Measurements from ENCODE around the gene DHRS3.

Gene DHRS3

DNA sequence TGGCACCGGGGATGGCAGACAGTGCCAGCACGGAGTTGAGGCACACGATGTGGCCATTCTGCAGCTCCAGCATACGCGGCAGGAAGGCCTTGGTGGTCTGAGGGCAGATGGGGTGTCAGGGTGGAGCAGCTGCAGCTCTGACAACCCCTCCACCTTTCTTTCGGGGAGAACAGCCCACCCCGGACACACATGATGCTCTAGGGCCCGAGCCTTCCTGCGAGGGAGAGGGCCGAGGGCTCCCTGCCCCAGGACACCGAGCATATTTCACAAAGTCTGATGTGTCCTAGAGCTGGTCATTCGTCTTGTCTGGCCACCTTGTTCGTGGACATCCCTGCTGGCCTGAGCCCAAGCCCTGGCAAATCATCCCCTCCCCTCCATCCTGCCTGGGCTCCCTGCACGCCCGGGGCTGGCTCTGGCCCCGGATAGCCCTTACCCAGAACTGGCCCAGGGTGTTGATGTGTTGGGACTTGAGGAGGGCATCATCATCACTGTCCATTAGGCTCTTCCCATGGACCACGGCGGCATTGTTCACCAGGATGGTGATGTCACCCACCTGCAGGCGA, 39.1 kb downstream of the DHRS3 start:
- H3K4me3 ChIP-seq (ENCODE audit: low read depth, low read length): no peak overlapping the region
- DNase-seq (ENCODE audit: low read depth): no peak
- no peak for TF ChIP-seq CTCF (IDR thresholded peaks at IDR 0.05; ENCODE audit: control insufficient read depth, extremely low read depth, insufficient read depth)

DNA sequence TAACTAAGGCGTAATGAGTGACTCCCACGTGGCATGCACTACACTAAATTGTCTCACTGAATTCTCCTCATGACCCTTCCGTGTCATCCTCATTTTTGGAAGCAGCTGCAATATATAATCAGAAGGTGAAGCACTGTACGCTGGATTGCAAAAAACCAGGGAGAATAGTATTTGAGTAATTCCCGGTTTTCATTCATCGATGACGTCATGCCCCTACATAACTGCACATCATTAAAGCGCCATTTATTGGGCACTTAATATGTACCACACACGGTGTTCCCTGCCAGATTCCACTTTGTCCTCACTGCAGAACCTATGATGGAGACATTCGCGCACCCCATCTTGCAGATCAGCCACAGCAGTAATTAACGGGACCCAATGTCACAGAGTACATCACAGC, 41.0 kb downstream of the DHRS3 start:
- no peak for TF ChIP-seq CTCF (IDR thresholded peaks at IDR 0.05; ENCODE audit: control insufficient read depth, extremely low read depth, insufficient read depth)
- DNase-seq (ENCODE audit: low read depth): no peak
- no peak overlapping the region for H3K4me3 ChIP-seq (ENCODE audit: low read depth, low read length)

DNA sequence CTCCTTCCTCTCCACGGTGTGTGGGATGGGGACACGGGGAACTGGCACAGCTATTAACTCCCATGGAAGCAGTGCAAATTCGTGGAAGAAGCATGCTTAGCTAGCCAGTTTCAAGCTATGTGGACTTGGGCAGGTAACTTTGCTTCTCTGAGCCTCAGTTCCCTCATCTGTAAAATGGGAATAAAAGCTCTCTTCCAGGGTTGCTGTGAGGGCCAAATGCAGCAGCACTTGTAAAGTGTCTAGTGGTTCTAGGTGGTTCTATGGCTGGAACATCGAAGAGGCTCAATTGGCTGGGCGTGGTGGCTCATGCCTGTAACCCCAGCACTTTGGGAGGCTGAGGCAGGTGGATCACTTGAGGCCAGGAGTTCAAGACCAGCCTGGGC, 43.3 kb downstream of the DHRS3 start:
- no peak overlapping the region for H3K4me3 ChIP-seq (ENCODE audit: low read depth, low read length)
- no peak for DNase-seq (ENCODE audit: low read depth)
- no peak for TF ChIP-seq CTCF (IDR thresholded peaks at IDR 0.05; ENCODE audit: control insufficient read depth, extremely low read depth, insufficient read depth)

DNA sequence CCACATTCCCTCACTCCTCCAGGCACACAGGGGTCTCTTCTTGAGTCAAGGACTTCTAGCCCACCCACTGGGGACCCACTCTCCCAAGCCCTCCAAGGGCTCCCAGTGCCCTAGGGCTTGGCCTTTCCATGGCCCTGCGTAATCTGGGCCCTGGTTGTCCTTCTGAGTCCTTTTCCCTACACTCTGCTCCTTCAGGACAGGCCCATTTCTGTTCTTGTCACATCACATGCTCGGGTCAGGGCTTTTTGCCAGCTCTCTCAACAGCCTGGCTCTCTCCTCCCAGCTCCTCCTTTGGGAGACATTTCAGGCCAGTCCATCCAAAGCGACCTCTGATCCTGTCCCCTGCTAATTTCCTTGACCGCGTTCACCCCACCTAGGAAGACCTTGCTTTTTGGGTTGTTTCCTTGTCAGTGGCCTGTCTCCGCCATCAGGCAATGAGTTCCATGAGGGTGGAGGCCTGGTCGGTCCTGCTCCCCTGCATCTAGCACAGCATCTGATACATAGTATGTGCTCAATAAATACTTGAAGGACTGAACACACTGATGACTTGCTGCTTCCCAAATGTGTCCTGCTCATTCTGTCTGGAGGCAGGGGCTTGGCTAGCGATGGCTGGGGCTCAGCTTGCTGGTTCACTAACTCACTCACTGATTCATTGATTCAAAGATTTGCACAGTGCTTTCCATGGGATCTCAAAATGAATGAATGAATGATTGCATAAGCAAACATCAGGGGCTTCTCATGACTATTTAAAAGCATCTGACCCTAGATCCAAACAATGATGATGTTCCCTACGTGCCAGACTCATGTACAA, 44.8 kb downstream of the DHRS3 start:
- no peak for TF ChIP-seq CTCF (IDR thresholded peaks at IDR 0.05; ENCODE audit: control insufficient read depth, extremely low read depth, insufficient read depth)
- no peak overlapping the region for H3K4me3 ChIP-seq (ENCODE audit: low read depth, low read length)
- no peak for DNase-seq (ENCODE audit: low read depth)

GRCh38 chr1:12572522-12572921, 45.5 kb downstream of the DHRS3 start:
- no peak for DNase-seq (ENCODE audit: low read depth)
- no peak overlapping the region for H3K4me3 ChIP-seq (ENCODE audit: low read depth, low read length)
- no peak for TF ChIP-seq CTCF (IDR thresholded peaks at IDR 0.05; ENCODE audit: control insufficient read depth, extremely low read depth, insufficient read depth)

- DNase-seq (ENCODE audit: low read depth): no peak
- no peak overlapping the region for H3K4me3 ChIP-seq (ENCODE audit: low read depth, low read length)
- no peak for TF ChIP-seq CTCF (IDR thresholded peaks at IDR 0.05; ENCODE audit: control insufficient read depth, extremely low read depth, insufficient read depth)
Measured at GRCh38 chr1:12570291-12570690, 47.7 kb downstream of the DHRS3 start.
